LNCAP (cell line): ENCODE results near the gene CLRN3.

Experiments used
- TF ChIP-seq, protein P1 (sequence below): fragments of 450-650 bp; IDR thresholded peaks from 2 replicates; pipeline ENCODE4 v1.5.1; 2017; ENCODE audit warnings: mild to moderate bottlenecking

The CLRN3 gene

DNA sequence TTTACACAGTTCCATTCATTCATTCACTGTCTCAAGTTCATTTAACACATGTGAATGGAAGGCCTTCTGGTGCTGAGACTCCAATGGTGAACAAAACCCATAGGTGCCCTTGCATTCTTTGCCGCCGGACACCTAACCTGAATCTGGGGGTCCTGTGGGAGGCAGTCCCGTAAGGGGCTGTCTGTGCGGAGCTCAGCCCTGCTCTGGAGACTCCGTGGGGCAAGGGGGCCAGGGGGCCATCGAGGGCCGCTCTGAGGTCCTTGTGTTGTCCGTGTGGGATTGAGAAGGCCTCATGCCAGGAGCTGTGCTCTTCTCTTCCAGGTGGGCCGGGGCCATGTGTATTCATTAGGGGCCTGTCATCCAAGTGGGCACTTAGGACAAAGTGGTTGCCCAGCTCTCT is 29.5 kb upstream of the CLRN3 start:
- TF ChIP-seq, protein P1, sequence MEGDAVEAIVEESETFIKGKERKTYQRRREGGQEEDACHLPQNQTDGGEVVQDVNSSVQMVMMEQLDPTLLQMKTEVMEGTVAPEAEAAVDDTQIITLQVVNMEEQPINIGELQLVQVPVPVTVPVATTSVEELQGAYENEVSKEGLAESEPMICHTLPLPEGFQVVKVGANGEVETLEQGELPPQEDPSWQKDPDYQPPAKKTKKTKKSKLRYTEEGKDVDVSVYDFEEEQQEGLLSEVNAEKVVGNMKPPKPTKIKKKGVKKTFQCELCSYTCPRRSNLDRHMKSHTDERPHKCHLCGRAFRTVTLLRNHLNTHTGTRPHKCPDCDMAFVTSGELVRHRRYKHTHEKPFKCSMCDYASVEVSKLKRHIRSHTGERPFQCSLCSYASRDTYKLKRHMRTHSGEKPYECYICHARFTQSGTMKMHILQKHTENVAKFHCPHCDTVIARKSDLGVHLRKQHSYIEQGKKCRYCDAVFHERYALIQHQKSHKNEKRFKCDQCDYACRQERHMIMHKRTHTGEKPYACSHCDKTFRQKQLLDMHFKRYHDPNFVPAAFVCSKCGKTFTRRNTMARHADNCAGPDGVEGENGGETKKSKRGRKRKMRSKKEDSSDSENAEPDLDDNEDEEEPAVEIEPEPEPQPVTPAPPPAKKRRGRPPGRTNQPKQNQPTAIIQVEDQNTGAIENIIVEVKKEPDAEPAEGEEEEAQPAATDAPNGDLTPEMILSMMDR = no peak

DNA sequence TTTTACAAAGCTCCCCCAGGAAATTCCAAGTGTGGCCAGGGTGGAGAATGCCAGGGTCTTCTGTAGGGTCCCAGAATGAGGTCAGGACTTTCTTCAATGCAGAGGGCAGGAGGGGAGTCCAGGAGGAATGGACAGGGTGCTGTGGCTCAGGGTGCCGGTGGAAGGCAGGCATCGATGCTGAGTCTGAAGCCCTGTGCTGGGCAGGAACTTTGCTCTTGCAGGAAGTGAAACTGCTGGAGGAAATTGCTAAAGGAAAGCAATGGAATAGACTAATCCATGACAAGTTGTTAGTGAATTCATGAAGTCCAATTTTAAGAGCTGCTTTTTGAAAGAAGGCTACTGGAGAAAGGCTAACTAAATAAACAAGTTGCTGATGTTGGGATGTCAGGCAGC is 29.0 kb upstream of the CLRN3 start:
- TF ChIP-seq, protein P1 = no peak

DNA sequence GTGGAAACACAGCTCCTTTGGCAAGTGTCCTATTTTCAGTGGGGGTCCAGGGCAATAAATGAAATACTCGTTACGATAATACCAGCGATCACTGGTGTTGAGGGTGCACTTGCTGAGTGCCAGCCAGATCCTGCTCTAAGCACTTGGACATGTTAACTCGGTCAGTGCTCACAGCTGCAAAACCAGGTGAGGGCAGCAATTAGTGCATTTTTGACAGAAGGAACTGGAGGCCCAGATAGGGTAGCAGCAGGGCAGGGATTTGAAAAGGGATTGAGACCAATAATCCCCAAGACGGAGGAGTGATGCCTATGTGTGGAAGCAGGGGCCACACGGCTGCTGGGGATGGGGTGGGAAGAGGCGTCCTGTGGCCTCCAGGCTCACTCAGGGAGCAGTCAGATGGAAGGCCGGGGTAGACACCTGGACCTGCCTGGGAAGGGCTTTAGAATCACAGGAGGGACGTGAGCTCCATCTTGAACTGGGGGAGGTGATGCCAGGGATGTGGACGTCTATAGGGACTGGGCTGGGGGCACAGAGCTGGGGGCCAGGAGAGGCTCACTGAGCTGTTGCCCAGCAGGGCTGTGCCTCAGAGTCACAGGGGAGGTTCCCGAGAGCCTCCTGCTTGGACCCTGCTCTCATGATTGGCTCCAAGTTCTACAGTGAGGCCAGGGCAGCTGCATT is 28.5 kb upstream of the CLRN3 start:
- TF ChIP-seq, protein P1 = no peak

DNA sequence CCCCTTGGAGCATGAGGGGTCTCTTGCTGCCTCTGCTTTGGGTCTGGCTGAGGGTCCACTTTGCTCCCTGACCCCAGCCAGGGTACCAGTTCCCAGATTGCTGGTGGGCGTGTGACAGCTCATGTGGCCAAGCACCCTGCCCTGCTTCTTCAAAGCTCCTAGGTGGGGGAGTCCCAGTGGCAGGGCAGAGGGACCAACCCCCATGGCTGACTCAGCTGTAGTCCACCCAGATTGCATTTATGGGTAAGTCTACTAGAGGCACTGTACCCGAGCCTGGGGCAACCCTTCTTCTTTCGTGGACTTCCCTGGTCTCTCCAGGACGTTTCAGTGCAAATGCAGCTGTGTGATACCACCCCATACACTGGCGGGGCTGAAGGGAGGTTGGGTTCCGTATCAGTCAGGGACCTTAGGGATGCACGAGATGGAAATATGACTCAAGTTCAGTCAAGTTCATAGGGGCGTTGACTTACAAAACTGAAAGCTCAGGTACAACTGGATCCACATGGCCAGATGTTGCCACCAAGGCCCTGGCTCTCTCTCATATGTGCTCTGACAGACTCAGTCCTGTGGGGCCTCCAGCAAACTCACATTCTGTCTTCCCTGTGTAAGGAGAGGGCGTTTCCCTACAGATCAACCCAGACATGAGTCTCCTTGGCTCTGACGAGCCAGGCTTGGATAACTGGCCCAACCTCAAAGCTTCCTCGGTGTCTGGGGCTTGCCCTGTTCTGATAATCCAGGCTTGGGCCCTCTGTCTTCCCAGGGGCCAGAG is 27.7 kb upstream of the CLRN3 start:
- TF ChIP-seq, protein P1 = no peak

DNA sequence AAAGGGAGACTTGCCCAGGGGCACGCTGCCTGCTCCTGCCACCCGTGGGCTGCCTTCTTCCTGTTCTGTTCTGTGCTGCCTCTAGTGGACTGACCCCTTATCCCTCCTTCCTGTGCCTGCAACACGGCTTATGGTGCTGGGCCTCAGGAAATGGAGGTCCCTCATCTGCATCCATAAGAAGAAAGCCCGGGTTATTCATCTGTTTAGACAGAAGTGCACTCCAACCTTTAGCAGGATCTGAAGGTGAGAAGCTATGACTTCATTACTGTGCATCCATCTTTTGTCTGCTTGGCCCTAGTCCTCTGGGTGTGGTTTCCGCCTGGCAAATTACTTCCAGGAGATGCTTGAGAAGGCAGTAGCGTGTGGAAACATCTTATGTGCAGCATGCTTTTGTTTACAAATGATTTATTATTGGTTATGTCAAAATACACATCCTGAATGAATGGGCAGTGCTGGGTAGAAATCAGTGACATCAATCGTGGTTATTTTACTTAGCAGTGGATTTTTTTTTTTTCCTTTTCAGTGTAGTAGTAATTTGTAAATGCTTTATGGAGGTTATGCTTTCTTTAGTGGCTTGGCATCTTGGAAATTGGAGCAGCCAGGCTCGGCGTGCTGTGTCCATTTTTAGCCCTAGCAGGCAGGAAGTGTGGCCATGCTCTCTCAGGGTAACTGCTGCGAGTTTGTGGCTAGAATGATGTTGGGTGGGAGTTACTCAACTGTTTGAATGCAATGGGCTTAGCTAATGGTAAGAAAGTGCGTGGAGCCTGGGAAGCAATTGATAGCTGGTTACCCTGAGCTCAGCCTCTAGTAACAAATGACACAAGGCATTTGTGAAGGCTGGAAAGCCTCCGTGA is 26.9 kb upstream of the CLRN3 start:
- TF ChIP-seq, protein P1 = no peak

DNA sequence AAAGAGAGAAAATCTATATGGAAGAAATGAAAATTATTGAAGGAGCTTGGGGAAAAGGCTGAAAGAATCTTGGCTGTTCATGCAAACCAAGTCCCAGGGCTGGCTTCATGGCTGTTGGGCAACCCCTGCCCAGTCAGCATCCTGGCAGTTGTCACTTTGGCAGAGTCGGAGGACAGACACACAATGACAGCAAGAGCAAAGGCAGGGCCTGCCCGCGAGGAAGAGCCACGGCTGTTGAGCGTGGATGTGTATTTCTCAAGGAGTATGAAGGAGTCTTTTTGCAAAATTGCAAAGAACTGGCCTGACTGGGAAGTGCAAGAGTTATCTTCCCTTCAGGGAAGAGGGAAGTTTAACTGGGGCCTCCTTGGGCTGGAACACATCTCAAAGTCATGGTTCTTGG is 25.8 kb upstream of the CLRN3 start:
- TF ChIP-seq, protein P1 = no peak

DNA sequence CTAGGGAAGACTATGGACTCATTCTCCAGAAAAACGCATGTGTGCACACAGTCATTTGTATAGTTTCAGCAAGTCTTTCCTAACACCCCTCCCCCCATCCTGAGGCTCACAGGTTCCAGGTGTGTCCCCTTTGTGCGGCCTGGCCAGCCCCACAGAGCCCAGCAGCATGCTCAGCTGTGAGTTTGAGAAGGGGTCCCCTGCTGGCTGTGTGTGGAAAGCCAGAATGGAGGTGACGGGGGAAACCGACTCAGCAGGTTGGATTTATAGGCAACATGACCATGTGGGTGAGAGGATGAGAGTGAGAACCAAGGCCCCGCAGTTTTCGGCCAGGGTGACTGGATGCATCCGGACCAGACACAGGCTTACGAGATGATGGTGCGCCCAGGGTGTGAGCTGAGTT is 24.1 kb upstream of the CLRN3 start:
- TF ChIP-seq, protein P1 = no peak
